Fibroblast of skin of back (primary cell): ENCODE data around the gene ASH1L. TPM values are rescaled to one million over a fixed set of nuclear protein-coding genes. Genes with fewer than 3 reads are reported as not detected.
"Not testable (repeated sequence)": the region's sequence is repeated elsewhere in the genome, so short reads cannot be mapped to it uniquely, and the experiment has no call there.

Experiments used
- DNase-seq: peaks from one replicate; pipeline ENCODE4 v3.0.0-alpha.2; 2013
- polyA plus RNA-seq, 2 experiments: library from polyadenylated mRNA; unstranded; fragments of 120-200 nt; gene quantifications; one replicate each; pipeline ENCODE4 v1.2.1, GENCODE V29; 2013; ENCODE audit not compliant: insufficient read length in 2 of 2

Gene ASH1L, protein sequence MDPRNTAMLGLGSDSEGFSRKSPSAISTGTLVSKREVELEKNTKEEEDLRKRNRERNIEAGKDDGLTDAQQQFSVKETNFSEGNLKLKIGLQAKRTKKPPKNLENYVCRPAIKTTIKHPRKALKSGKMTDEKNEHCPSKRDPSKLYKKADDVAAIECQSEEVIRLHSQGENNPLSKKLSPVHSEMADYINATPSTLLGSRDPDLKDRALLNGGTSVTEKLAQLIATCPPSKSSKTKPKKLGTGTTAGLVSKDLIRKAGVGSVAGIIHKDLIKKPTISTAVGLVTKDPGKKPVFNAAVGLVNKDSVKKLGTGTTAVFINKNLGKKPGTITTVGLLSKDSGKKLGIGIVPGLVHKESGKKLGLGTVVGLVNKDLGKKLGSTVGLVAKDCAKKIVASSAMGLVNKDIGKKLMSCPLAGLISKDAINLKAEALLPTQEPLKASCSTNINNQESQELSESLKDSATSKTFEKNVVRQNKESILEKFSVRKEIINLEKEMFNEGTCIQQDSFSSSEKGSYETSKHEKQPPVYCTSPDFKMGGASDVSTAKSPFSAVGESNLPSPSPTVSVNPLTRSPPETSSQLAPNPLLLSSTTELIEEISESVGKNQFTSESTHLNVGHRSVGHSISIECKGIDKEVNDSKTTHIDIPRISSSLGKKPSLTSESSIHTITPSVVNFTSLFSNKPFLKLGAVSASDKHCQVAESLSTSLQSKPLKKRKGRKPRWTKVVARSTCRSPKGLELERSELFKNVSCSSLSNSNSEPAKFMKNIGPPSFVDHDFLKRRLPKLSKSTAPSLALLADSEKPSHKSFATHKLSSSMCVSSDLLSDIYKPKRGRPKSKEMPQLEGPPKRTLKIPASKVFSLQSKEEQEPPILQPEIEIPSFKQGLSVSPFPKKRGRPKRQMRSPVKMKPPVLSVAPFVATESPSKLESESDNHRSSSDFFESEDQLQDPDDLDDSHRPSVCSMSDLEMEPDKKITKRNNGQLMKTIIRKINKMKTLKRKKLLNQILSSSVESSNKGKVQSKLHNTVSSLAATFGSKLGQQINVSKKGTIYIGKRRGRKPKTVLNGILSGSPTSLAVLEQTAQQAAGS (N-terminal part only)
- polyA plus RNA-seq (2013, experiment 1 of 2; ENCODE audit: insufficient read length): 13.8 TPM
- polyA plus RNA-seq (2013, experiment 2 of 2; ENCODE audit: insufficient read length): 14.7 TPM

DNA sequence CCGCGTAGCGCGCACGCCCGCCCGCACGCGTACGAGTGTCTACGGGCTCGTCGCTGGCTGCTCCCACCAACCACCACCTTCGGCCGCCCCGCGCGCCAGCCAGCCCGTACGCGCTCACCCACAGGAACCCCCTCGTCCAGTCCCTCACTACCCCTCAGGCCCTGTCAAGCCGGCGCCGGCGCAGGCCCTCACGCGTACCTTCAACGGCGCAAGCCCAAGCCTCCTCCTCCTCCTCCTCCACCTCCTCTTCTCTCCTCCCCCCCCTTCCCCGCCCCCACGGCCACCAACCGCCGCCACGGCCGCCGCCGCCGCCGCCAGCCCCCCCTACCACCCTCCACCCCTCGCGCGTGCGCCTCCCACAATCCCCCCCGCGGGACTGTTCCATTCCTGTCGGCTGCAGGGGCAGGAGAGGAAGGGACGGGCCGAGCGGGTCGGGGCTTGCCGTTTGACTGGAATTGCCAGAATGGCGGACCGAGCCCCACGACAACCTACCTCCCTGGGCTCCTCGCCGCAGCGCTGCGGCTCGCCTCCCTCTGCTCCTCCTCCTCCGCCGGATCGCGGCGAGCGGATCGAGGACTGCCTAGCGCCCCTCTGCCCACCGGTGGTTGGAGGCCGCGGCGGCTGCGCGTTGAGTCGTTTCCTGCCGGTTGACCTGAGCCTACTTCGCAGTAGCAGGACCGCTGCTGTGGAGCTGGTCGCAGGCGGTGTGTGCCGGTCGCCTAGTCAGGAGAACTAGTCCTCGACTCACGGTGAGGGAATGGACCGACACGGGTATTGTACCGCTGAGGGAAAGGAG, at the start of gene ASH1L:
Gene ASH1L (minus strand): TSS at position 223 of the 796 bp plus-strand sequence. CDS start 41,284 bp downstream, outside the sequence.
- peak; percentile 95 for DNase-seq

DNA sequence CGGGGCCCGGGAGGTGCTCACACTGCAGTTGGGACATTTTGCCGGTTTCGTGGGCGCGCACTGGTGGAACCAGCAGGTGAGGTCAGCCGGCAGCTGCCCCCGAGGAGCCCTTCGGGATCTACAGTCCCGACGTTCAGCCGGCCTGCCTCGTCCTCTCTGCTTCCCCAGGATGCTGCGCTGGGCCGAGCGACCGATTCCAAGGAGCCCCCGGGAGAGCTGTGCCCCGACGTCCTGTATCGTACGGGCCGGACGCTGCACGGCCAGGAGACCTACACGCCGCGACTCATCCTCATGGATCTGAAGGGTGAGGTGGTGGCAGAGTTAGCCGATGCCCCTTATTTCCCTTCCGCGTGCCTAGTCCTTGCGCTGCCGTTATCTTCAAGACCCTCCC, 47.6 kb upstream of the ASH1L start:
- DNase-seq: not testable (repeated sequence)

DNA sequence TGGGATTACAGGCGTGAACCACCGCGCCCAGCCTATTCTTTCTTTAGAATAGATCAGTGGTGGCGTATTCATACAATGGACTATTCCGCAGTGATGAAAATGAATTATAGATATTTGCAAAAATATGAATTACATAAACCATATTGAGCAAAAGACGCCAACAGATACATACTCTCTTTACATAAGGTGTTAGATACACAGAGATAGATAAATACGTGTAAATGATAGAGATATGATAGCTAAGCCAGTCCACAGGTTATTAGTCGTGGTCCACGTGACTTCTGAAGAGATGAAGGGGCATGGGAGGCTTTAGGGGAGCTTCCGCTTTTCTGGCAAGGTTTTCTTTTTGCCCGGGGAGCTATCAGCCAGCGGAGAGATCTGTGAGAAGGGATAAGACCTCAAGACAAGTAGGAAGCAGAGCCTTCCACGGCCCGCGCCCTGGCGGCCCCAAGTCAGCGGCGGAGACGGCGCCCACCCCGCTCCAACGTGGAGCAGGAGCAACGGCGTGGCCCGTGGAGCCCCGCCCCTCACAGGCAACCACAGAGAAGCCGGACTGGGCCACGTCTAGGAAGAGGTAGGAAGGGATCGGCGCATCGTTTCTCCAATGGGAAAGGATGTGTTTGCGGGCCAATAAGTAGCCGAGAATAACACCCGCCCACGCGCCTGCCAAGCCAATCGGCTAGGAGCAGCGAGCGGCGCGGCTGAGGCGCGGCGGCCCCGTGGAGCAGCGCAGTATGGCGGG, 47.1 kb upstream of the ASH1L start, which contains the start of gene MSTO1:
Gene MSTO1 (plus strand): TSS at position 704 of the 742 bp plus-strand sequence. CDS start 31 bp downstream, at position 735.
- peak; percentile 98 for DNase-seq

DNA sequence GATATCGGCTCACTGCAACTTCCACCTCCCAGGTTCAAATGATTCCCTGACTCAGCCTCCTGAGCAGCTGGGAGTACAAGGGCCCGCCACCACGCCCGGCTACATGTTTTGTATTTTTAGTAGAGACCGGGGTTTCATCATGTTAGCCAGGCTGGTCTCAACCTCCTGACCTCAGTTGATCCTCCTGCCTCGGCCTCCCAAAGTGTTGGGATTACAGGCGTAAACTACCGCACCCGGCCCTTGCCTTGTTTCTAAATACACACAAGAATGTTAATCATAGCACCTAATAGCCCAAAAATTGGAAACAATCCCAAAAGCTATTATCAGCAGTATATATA, 46.3 kb upstream of the ASH1L start:
- no peak for DNase-seq

DNA sequence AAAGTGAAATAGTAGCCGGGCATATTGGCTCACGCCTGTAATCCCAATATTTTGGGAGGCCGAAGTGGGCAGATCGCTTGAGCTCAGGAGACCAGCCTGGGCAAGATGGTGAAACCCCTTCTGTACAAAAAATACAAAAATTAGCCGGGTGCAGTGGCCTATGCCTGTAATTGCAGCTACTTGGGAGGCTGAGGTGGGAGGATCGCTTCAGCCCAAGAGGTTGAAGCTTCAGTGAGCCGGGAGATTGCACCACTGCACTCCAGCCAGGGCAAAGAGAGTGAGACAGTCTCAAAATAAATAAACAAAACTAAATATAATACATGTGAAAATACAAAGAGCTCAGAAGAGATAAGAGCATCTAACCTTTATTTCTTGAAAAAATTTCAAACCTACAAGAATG, 45.1 kb upstream of the ASH1L start:
- peak; percentile 6 for DNase-seq

DNA sequence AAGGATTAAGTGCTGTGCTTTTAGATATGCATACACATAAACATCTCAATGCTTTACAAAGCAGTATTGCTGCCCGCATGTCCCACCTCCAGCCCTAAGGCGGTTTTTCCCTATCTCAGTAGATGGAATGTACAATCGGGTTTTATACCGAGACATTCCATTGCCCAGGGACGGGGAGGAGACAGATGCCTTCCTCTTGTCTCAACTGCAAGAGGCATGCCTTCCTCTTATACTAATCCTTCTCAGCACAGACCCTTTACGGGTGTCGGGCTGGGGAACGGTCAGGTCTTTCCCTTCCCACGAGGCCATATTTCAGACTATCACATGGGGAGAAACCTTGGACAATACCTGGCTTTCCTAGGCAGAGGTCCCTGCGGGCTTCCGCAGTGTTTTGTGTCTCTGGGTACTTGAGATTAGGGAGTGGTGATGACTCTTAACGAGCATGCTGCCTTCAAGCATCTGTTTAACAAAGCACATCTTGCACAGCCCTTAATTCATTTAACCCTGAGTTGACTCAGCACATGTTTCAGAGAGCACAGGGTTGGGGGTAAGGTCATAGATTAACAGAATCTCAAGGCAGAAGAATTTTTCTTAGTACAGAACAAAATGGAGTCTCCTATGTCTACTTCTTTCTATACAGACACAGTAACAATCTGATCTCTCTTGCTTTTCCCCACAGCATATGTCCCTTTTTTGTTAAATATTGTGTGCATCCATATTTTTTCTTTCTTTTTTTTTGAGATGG, 37.4 kb upstream of the ASH1L start:
- not testable (repeated sequence) for DNase-seq

DNA sequence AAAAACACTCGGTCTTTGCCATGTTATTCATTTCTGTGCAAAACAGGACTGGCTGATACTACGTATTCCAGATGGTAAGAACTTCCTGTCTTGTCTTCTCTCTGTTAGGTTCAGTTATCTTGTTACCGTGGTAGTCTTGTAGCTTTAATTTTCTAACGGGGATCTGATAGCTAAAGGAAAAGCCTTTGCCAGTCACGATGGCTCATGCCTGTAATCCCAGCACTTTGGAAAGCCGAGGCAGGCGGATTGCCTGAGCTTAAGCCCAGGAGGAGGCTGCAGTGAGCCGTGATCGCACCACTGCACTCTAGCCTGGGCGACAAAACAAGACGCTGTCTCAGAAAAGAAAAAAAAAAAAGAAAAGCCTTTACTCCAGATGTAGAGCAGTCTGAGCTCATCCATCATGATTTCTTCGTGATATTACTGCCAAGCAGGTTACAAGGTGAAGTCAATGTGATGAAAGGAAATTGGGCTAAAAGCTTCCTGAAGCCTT, 36.3 kb upstream of the ASH1L start:
- DNase-seq: peak; percentile 29

DNA sequence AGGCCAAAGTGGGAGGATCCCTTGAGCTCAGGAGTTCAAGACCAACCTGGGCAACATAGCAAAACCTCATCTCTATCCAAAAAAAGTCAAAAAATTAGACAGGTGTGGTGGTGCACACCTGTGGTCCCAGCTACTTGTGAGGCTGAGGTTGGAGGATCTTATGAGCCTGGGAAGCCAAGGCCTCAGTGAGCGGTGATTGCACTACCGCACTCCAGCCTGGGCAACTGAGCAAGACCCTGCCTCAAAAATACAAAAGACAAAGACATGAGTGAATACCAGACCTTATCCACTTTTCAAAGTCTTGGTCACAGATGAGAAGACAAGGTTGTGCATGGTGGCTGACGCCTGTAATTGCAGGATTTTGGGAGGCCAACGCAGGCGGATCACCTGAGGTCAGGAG, 34.3 kb upstream of the ASH1L start:
- no peak for DNase-seq

DNA sequence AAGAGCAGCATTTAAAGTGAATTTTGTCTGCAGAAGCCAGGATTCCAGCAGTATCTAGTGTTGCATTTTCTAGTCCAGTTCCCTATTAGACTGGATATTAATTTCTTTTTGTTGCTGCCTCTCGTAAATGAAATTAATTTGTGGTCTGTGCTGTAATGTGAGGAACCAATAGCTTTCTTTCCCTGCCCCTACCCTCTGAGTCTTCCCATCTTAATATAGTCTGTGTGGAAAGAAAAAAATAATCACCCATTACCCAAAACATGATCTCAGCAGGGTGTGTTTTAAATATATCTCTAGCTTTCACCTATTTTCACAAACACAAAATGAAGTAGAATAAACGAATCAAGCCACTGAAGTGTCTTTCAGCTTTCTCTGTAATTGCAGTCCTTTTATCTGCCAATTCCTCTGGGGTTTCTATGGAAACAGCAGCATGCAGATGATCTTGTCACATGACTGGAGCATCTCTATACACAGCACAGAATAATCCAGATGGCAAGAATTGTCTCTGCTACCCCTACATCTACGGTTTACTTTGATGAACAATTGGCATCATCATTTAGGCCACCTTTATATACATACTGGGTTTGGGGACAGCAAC, 33.4 kb upstream of the ASH1L start:
- DNase-seq: not testable (repeated sequence)

DNA sequence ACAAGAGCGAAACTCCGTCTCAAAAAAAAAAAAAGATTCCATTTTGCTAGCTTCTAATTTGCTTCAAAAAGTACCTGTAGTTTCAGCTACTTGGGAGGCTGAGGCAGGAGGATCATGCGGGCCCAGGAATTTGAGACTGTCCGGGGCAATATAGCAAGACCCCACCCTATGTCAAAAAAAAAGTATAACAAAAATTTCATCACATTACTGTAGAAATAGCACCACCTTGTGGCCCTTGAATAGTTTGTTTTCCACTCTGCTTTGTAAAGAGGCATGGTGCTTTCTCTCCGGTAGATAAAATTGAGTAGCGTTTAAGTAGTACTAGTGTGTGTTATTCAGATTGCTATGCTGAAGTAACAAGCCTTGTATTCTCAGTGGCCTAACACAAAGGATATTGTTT, 29.2 kb upstream of the ASH1L start:
- DNase-seq: peak; percentile 72

DNA sequence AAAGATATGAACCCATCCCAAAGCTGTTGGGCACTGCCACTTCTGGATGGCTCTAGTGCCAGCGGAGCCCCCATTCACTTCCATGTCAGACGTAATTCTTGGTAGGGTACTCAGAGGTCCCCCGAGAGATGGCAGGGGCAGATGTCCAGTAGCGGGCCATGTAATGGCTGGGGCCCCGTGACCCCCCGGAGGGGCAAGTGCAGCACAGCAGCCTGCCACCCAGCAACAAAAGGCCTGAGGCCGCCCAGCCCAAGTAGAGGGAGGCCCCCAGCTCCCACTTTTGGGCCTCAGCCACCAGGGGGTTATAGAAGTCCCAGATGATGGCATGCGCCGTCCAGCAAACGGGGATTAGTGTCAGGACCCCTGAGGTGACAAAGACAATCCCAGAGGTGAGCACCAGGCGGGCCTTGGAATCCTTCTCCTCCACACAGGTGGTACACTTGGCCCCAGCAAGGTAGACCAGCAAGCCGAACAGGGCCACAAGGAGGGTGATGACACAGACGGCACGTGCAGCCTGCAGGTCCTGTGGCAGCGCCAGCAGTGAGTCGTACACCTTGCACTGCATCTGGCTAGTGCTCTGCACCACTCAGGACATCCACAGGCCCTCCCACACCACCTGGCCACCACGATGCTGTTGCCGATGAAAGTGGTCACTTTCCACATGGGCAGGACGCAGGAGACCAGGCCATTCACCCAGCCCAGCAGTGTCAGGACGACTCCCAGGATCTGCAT, 28.1 kb upstream of the ASH1L start:
- not testable (repeated sequence) for DNase-seq

DNA sequence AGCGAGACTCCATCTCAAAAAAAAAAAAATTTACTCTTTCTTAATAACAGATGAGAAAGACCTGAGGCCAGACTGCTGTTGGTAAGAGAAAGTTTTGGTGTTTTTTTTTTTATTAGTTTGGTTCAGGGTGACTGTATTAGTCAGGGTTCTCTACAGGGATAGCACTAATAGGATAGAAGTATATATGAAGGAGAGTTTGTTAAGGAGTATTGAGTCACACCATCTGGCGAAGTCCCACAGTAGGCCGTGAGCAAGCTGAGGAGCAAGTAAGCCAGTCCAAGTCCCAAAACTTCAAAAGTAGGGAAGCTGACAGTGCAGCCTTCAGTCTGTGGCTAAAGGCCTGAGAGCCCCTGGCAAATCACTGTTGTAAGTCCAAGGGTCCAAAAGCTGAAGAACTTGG, 26.7 kb upstream of the ASH1L start:
- not testable (repeated sequence) for DNase-seq

DNA sequence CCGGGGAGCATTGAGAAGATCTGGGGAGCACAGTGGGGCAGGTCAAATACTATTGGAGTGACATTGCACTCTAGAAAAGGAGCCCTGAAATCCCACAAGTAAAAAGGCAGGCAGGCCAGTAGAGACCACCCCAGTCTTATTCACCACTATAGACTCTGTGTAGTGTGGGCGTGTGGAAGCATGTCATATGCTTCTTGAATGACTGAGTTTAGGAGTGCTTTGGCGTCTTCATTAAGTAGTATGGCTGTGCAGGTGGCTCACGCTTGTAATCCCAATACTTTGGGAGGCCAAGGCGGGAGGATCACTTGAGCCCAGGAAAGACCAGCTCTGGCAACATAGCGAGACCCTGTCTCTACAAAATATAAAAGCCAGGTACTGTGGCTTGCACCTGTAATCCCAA, 21.2 kb upstream of the ASH1L start:
- DNase-seq: not testable (repeated sequence)

DNA sequence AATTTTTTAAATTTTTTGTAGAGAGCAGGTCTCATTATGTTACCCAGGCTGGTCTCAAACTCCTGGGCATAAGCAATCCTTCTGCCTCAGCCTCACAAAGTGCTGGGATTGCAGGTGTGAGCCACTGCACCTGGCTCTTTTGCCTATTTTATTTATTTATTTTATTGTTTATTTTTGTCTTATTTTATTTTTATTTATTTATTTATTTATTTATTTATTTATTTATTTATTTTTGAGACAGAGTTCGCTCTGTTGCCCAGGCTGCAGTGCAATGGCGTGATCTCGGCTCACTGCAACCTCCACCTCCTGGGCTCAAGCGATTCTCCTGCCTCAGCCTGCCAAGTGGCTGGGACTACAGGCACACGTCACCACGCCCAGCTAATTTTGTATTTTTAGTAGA, 13.0 kb upstream of the ASH1L start:
- DNase-seq: not testable (repeated sequence)

DNA sequence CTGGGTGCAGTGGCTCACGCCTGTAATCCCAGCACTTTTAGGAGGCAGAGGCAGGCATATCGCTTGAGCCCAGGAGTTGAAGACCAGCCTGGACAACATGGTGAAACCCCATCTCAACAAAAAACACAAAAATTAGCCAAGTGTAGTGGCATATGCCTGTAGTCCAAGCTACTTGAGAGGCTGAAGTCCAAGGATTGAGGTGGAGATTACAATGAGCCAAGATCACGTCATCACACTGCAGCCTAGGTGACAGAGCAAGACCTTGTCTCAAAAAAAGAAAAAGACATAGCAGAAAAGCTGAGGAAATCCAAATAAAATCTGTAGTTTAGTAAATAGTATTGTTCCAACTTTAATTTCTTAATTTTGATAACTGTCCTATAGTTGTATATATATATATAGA, 11.5 kb upstream of the ASH1L start:
- DNase-seq: no peak

DNA sequence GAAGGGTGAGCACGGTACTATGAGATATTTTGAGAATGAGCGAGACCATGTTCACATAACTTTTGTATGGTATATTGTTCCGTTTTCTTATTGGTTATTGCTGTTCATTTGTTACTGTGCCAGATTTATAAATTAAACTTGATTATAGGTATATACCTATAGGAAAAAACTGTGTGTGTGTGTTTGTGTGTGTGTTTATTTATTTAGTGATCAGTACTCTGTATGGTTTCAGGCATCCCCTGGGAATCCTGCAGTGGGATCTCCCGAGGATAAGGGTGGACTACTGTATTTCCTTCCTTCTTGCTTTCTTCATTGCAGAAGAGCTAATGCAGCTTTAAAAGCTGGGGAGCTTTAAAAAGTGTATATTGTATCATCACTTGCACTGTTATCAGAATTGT, 8.0 kb upstream of the ASH1L start:
- DNase-seq: no peak

DNA sequence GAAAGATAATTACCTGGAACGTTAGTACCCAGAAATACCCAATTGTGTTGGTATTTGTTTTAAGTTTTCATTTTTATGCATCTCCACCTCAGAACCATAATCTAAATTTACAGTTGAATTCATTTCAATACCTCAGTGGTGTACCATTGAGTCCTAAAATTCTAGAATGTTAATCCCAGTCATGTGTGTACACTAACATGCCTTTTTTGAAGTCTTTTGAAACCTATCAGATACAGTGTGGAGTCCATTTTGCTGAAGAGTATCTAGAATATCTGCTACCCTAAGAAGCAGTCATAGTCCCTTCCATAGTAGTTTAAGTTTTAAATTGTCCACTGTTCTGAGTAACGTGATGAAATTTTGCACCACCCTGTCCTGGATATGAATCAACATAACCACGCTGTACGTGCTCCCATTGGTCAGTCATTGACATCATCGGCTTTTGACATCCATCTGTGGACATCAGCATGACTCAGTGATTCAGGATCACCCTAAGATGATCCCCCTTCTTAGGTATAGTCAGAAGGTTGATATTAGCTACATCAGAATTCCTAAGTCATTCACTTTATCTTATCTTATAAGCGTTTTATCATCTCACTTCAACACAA, 7.5 kb upstream of the ASH1L start:
- DNase-seq: peak; percentile 11

DNA sequence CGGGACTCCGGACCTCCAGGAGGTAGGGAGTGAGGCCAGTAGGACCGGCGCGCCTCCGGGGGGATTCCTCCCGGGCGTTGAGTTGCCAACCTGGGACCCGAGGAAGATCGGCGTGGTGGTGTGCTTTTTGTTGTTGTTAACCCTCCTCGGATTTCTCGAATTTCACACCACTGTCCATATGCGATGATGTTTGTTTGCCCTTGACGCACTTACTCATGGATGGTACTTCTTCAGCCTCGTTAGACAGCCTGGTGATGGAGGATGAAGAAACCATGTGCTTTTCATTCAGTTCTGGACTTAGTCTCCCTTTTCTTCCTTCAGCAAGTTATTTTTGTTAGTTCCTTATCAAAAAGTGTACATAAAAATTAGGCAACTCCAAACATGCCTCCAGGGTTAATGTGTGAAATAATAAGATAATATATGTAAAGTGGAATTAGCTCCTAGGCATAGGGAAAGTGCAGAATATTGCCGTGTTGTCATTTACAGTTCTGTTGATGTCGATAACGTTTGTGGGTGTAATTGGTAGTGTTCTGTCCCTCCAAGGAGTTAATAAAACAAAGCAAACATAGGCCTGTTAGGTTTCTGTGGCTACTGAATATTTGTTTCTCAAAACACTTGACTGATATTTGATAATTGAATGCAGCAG, 897 bp upstream of the ASH1L start:
- not testable (repeated sequence) for DNase-seq
